GM12874 (cell line): Measurements from ENCODE around the gene GFRA3.

Source experiments
- TF ChIP-seq, protein P1 (sequence below): IDR thresholded peaks from 2 replicates; pipeline ENCODE4 v1.5.1; 2011; ENCODE audit warnings: low read depth, mild to moderate bottlenecking, control low read depth, low read length, moderate library complexity; ENCODE audit not compliant: insufficient read depth

Gene GFRA3

DNA sequence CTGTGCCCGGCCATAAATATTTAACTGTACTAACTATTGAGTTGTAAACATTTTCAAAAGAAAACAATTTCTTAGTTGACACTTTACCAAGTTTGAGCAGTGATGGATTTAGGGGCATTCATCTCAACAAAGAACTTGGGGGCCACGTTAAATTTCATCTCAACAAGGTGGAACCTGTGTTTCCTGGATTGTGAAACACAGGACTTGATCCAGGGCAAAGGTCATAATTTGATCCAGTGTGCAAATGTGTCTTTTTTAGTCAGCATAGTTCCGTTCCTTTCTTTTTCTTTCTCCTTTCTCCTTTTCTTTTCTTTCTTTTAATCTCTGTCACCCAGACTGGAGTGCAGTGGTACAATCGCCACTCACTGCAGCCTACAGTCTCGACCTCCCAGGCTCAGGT, 3.1 kb downstream of the GFRA3 start:
- TF ChIP-seq, protein P1, sequence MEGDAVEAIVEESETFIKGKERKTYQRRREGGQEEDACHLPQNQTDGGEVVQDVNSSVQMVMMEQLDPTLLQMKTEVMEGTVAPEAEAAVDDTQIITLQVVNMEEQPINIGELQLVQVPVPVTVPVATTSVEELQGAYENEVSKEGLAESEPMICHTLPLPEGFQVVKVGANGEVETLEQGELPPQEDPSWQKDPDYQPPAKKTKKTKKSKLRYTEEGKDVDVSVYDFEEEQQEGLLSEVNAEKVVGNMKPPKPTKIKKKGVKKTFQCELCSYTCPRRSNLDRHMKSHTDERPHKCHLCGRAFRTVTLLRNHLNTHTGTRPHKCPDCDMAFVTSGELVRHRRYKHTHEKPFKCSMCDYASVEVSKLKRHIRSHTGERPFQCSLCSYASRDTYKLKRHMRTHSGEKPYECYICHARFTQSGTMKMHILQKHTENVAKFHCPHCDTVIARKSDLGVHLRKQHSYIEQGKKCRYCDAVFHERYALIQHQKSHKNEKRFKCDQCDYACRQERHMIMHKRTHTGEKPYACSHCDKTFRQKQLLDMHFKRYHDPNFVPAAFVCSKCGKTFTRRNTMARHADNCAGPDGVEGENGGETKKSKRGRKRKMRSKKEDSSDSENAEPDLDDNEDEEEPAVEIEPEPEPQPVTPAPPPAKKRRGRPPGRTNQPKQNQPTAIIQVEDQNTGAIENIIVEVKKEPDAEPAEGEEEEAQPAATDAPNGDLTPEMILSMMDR = no peak

GRCh38 chr5:138264183-138264582, 10.2 kb downstream of the GFRA3 start:
- TF ChIP-seq, protein P1 = no peak

GRCh38 chr5:138263581-138263980, 10.8 kb downstream of the GFRA3 start:
- TF ChIP-seq, protein P1 = no peak

DNA sequence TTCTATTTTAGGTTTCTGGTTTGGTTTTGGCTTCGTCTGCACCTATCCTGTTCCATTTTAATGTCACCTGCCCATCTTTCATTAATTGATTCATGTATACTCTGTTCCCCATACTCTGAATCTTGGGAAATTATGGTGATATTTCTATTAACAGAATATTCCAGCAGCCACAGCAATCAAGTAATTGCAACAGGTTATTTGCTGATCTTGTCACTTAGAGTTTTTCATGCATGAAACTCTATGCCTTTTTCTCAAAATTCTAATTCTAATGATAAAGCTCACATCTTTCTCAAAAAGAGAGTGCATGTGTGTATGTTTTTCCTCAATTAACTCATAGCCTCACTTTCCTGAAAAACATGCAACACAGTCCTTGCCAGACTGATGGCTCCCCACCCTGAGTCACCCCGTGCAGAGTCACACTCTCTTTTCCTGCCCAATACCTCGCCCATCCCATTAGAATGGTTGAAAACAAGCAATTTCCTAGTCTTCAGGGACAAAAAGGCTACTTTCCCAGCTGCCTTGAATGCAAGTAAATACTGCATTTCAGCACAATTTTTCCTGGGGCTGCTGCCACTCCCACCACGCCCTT, 15.6 kb downstream of the GFRA3 start:
- TF ChIP-seq, protein P1 = no peak

GRCh38 chr5:138257583-138257982, 16.8 kb downstream of the GFRA3 start:
- TF ChIP-seq, protein P1 = no peak

- TF ChIP-seq, protein P1 = no peak
Observed at GRCh38 chr5:138252944-138253343, 21.5 kb downstream of the GFRA3 start.

- TF ChIP-seq, protein P1 = no peak
Observed at GRCh38 chr5:138246822-138247221, 27.6 kb downstream of the GFRA3 start.

DNA sequence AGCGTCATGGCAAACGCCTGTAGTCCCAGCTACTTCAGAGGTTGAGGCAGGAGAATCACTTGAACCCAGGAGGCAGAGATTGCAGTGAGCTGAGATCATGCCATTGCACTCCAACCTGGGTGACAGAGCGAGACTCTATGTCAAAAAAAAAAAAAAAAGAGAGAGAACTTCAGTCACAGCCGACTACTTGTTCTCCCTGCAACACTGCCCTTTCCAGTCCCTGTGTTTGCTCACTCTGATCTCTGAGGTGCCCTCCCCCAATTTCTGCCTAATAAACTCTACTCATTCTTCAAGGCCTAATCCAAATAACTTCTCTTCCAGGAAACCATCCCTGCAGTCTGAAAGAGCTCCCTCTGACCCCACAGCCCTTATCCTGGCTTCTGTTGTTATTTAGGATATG, 28.1 kb downstream of the GFRA3 start:
- TF ChIP-seq, protein P1 = no peak
